GM20000 (cell line): Measurements from ENCODE around the gene EXOC3L1.
A peak's percentile ranks its signal among the peaks of the same experiment; 100 is the strongest.

Experiments
- DNase-seq: peaks from one replicate; pipeline ENCODE4 v3.0.0; 2012; ENCODE audit warnings: low spot score
- TF ChIP-seq, protein P1 (sequence below): IDR thresholded peaks from 2 replicates; pipeline ENCODE4 v1.5.1; 2012; ENCODE audit warnings: mild to moderate bottlenecking, control low read depth; ENCODE audit errors: extremely low read depth, missing control alignments

EXOC3L1 gene

DNA sequence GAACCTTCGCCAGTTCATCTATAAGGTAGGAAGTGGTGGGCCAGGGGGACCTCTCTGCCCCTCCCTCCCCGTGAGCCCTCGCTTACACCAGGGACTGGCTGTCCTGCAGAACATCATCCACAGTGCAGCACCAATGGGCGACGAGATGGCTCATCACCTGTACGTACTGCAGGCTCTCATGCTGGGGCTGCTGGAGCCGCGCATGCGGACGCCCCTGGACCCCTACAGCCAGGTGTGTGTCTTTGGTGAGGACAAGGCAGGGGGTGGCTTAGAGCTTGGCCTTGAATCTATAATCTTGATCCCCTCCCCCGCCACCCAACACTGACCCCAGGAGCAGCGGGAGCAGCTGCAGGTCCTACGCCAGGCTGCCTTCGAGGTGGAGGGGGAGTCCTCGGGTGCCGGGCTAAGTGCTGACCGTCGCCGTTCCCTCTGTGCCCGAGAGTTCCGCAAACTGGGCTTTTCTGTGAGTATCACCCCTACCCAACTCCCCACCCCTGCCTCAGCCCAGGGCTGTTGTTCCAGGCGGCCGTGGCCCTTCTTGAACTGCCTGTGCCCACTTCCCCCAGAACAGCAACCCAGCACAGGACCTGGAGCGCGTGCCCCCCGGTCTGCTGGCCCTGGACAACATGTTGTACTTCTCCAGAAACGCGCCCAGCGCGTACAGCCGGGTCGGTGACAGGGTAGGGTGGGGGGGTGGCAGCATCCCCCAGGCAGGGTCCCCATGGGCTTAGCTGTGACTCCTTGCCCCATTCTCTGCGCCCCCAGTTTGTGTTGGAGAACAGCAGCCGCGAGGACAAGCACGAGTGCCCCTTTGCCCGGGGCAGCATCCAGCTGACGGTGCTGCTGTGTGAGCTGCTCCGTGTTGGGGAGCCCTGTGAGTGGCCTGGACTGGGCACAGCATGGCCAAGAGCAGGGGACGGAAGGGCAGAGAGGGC, 11.7 kb upstream of the EXOC3L1 start:
- TF ChIP-seq, protein P1, sequence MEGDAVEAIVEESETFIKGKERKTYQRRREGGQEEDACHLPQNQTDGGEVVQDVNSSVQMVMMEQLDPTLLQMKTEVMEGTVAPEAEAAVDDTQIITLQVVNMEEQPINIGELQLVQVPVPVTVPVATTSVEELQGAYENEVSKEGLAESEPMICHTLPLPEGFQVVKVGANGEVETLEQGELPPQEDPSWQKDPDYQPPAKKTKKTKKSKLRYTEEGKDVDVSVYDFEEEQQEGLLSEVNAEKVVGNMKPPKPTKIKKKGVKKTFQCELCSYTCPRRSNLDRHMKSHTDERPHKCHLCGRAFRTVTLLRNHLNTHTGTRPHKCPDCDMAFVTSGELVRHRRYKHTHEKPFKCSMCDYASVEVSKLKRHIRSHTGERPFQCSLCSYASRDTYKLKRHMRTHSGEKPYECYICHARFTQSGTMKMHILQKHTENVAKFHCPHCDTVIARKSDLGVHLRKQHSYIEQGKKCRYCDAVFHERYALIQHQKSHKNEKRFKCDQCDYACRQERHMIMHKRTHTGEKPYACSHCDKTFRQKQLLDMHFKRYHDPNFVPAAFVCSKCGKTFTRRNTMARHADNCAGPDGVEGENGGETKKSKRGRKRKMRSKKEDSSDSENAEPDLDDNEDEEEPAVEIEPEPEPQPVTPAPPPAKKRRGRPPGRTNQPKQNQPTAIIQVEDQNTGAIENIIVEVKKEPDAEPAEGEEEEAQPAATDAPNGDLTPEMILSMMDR: no peak

DNA sequence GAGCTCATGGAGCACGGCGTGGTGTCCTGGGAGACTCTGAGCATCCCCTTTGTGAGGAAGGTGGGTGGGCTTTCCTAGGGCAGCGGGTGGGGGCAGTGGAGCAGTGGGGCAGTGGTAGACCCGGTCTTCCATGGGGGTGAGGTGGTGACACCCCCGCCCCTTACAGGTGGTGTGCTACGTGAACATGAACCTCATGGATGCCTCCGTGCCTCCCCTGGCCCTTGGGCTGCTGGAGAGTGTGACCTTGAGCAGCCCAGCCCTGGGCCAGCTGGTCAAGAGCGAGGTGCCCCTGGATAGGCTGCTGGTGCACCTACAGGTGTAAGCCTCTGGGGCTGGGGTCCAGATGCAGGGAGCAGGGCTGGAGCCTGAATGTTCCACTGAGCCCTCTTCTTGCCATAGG, 10.6 kb upstream of the EXOC3L1 start:
- DNase-seq: peak; percentile 28
- TF ChIP-seq, protein P1: no peak

More for the DNA sequence above, 11.7 kb upstream of the EXOC3L1 start:
- DNase-seq: peak; percentile 15

DNA sequence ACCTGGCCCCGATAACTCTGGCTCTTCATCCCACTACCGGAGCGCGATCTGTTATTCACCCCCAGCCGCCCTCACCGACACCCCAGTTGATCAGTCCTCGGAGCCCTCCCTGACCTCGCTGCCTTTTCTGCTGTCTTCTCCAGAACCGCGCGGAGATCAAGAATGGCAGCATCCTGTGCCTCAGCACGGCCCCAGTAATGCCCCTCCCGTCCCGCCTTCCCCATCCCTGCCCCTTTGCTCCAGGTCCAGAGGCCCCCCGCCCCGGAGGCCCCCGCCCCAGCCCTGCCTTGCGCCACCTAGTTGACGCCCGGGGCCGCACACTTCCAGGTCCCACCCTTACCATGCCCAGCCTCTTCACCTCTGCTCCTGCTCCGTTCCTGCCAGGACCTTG, 9.9 kb upstream of the EXOC3L1 start:
- TF ChIP-seq, protein P1: no peak
- no peak for DNase-seq

DNA sequence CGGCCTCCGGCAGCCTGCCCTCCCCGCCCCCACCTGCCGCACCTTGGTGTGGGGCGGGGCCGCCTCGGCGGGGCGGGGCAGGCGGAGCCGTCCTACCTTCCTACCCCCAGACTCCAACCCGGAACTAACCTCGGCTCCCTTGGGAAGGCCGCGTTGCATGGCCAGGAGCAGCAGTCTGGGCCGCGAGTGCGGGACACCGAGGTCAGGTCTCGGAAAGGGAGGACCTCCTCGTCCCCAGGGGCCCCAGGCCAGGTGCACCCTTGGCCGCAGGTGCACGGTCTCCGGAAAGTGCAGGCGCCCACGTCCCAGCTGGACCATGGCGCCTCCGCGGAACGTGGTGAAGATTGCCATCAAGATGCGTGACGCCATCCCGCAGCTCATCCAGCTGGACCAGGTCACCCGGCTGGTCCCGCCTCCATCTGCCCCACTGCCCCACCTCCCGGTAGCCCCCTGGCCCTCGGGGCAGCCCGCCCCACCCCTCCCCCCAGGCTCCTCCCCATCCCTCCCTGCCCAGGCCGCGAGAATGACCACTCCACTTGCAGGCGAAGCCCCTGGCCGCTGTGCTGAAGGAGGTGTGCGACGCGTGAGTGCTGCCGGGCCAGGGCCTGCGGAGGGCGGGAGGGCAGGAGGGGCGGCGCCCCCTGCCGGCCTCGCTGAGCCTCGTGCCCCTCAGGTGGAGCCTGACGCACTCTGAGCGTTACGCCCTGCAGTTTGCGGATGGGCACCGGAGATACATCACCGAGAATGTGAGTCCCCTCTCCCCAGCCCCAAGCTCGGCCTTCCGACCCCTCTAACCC, 9.3 kb upstream of the EXOC3L1 start, which contains the start of gene ELMO3:
ELMO3 (plus strand) TSS at position 121 of the 797 bp plus-strand sequence; CDS start at position 317, 196 bp downstream.
- DNase-seq: no peak
- TF ChIP-seq, protein P1: no peak

- peak; percentile 66 for DNase-seq
- TF ChIP-seq, protein P1: no peak
Measured at GRCh38 chr16:67198238-67198734, 8.3 kb upstream of the EXOC3L1 start.

DNA sequence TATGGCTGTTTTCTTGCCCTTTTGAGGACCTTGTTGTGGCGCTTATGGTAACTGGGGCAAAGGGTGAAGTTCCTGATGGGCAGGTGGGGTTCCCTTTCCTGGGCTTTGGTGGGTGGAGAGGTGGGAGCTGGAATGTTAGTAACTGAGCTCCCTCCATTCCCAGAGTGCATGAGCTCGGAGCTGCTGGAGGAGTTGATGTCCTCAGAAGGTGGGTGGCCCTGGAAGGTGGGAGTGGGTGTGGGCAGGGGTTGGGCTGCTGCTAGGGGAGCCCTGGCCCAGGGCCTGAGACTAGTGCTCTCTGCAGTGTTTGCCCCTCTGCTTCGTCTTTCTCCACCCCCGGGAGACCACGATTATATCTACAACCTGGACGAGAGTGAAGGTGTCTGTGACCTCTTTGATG, 7.8 kb upstream of the EXOC3L1 start:
- DNase-seq: no peak
- TF ChIP-seq, protein P1: no peak
